HepG2 (cell line): Measurements from ENCODE around the gene HMMR. TPM values are rescaled to one million over a fixed set of nuclear protein-coding genes. Genes with fewer than 3 reads are reported as not detected.
"Not testable (repeated sequence)": the region's sequence is repeated elsewhere in the genome, so short reads cannot be mapped to it uniquely, and the experiment has no call there.

ENCODE experiments used
- ATAC-seq: fragments of 200-7000 bp; cut with Tn5 transposase; 3 replicates; pipeline ENCODE4 v1.9.1; 2020; ENCODE audit warnings: mild to moderate bottlenecking, moderate library complexity
- BruUV-seq: library from RNA; stranded (reverse); fragments of 400-500 nt; replicated peaks from 2 replicates; lab custom pipeline; 2021; lab: Mats Ljungman, UMichigan
- CTCF ChIA-PET: fragments of 300-600 bp; formaldehyde crosslinking; extraction: SDS; loops from one replicate; lab custom pipeline; 2021; ENCODE audit warnings: low total read pairs, inconsistent platforms, low intra/inter-chr PET ratio; lab: Yijun Ruan, JAX
- POLR2A ChIA-PET: fragments of 350-600 bp; sonication (Branson Sonifier 250); formaldehyde crosslinking; loops from one replicate; lab custom pipeline; 2020; ENCODE audit warnings: antibody characterized with exemption, inconsistent platforms; lab: Yijun Ruan, JAX
- DNase-seq: peaks from one replicate; pipeline ENCODE4 v3.0.0-alpha.2; 2015; ENCODE audit warnings: low spot score
- FAIRE-seq: peaks from 3 replicates; lab custom pipeline; 2011; peaks lifted over from hg19 to GRCh38; lab: Jason Lieb, UNC
- H2AFZ ChIP-seq: one replicate; pipeline ENCODE4 v1.6.1; 2011; ENCODE audit warnings: low read length, inconsistent platforms
- H3K27ac ChIP-seq: fragments of 300-600 bp; 3 replicates; pipeline ENCODE4 v1.8.0; 2011; ENCODE audit warnings: mixed run types, mild to moderate bottlenecking, mixed read lengths, low read length, inconsistent platforms; ENCODE audit not compliant: insufficient read depth; ENCODE audit errors: extremely low read length
- H3K27me3 ChIP-seq, 2 experiments: fragments of 200-600 bp in 1 of 2; 2 replicates in 1 of 2; 3 replicates in 1 of 2; pipeline versions ENCODE4 v1.6.0 to v1.8.0; 2011; ENCODE audit warnings: low read length in 2 of 2, mild to moderate bottlenecking in 2 of 2, moderate library complexity in 2 of 2, inconsistent platforms in 1 of 2; ENCODE audit not compliant: insufficient read depth in 2 of 2, control insufficient read depth in 1 of 2
- H3K36me3 ChIP-seq, 2 experiments: fragments of 200-600 bp in 1 of 2; replicated peaks in 1 of 2; 2 replicates in 1 of 2; 3 replicates in 1 of 2; pipeline versions ENCODE4 v1.5.1 to v1.8.0; 2011; ENCODE audit warnings: low read length in 2 of 2, inconsistent platforms in 1 of 2; ENCODE audit not compliant: insufficient read depth in 2 of 2, control insufficient read depth in 1 of 2
- H3K4me1 ChIP-seq: 2 replicates; pipeline ENCODE4 v1.5.1; 2012; ENCODE audit warnings: low read length, inconsistent platforms; ENCODE audit not compliant: insufficient read depth
- H3K4me2 ChIP-seq: 2 replicates; pipeline ENCODE4 v1.6.0; 2011; ENCODE audit warnings: low read depth, low read length, inconsistent platforms
- H3K4me3 ChIP-seq, 3 experiments: fragments of 200-600 bp in 1 of 3; sonication (generic), shearing (Covaris generic) in 1 of 3; replicated peaks in 1 of 3; 2 replicates each; pipeline ENCODE4 v1.5.1; 2011 to 2016; ENCODE audit warnings: low read length in 3 of 3, inconsistent platforms in 2 of 3, low read depth in 2 of 3, mild to moderate bottlenecking in 2 of 3, control low read depth in 1 of 3, mixed read lengths in 1 of 3; ENCODE audit not compliant: insufficient read depth in 1 of 3
- H3K79me2 ChIP-seq: one replicate; pipeline ENCODE4 v1.6.1; 2011; ENCODE audit warnings: low read length, inconsistent platforms; ENCODE audit not compliant: insufficient read depth
- H3K9ac ChIP-seq: 2 replicates; pipeline ENCODE4 v1.6.0; 2011; ENCODE audit warnings: mild to moderate bottlenecking, low read depth, low read length, inconsistent platforms; ENCODE audit not compliant: insufficient read depth
- H3K9me3 ChIP-seq: 2 replicates; pipeline ENCODE4 v1.5.1; 2012; ENCODE audit warnings: mild to moderate bottlenecking, low read length
- H4K20me1 ChIP-seq: 2 replicates; pipeline ENCODE4 v1.6.0; 2011; ENCODE audit warnings: inconsistent platforms, mild to moderate bottlenecking, low read length, moderate library complexity; ENCODE audit not compliant: insufficient read depth
- ATF6 ChIP-seq: sonication (generic); formaldehyde crosslinking; conservative IDR thresholded peaks from 2 replicates; pipeline ENCODE4 v1.4.0; 2020; ENCODE audit warnings: missing genetic modification reagents
- ATM ChIP-seq: fragments of 450-650 bp; IDR thresholded peaks from 2 replicates; pipeline ENCODE4 v1.7.1; 2017; ENCODE audit warnings: mild to moderate bottlenecking, borderline replicate concordance
- BORCS8-MEF2B ChIP-seq: sonication (generic); formaldehyde crosslinking; IDR thresholded peaks from 2 replicates; pipeline ENCODE4 v1.8.0; 2022; ENCODE audit warnings: mild to moderate bottlenecking, missing genetic modification reagents
- HMG20B ChIP-seq: conservative IDR thresholded peaks from 2 replicates; pipeline ENCODE4 v1.6.1; 2016; ENCODE audit warnings: missing genetic modification reagents, missing compliant biosample characterization
- KDM5A ChIP-seq: fragments of 200-600 bp; sonication (generic); IDR thresholded peaks from 2 replicates; pipeline ENCODE4 v1.7.0; 2018; ENCODE audit warnings: antibody characterized with exemption, mild to moderate bottlenecking, low read length, borderline replicate concordance
- MXI1 ChIP-seq: IDR thresholded peaks from 3 replicates; pipeline ENCODE4 v1.6.1; 2012; ENCODE audit warnings: low read depth, low read length, inconsistent platforms, borderline replicate concordance
- POLR2A ChIP-seq, 2 experiments: IDR thresholded peaks; 2 replicates each; pipeline ENCODE4 v1.6.1; 2011; ENCODE audit warnings: low read depth in 2 of 2, low read length in 2 of 2, mild to moderate bottlenecking in 1 of 2, moderate library complexity in 1 of 2; ENCODE audit not compliant: insufficient read depth in 1 of 2
- RFX5 ChIP-seq: IDR thresholded peaks from 2 replicates; pipeline ENCODE4 v1.6.1; 2011; ENCODE audit warnings: low read depth, low read length, improper control_type of control experiment
- RNF2 ChIP-seq: fragments of 450-650 bp; conservative IDR thresholded peaks from 2 replicates; pipeline ENCODE4 v1.6.1; 2016; ENCODE audit warnings: low read depth
- ZC3H4 ChIP-seq: sonication (generic); formaldehyde crosslinking; IDR thresholded peaks from 2 replicates; pipeline ENCODE4 v1.4.0; 2020; ENCODE audit warnings: missing genetic modification reagents, borderline replicate concordance
- ZNF101 ChIP-seq: sonication (generic); formaldehyde crosslinking; IDR thresholded peaks from 2 replicates; pipeline ENCODE4 v1.4.0; 2020; ENCODE audit warnings: mild to moderate bottlenecking, low read depth, missing genetic modification reagents, borderline replicate concordance
- ZNF724P ChIP-seq: sonication (generic); formaldehyde crosslinking; IDR thresholded peaks from 2 replicates; pipeline ENCODE4 v1.8.0; 2022; ENCODE audit warnings: missing genetic modification reagents, borderline replicate concordance
- ZNF766 ChIP-seq: sonication (generic); formaldehyde crosslinking; IDR thresholded peaks from 2 replicates; pipeline ENCODE4 v1.5.0; 2020; ENCODE audit warnings: missing genetic modification reagents, borderline replicate concordance
- ZNF878 ChIP-seq: sonication (generic); formaldehyde crosslinking; IDR thresholded peaks from 2 replicates; pipeline ENCODE4 v1.8.1; 2023; ENCODE audit warnings: mild to moderate bottlenecking, missing genetic modification reagents, moderate library complexity
- WGBS: methylation state at CpG from one replicate; pipeline ENCODE4 v1.1.6; 2017; ENCODE audit warnings: low lambda C conversion rate; 5-methylcytosine and 5-hydroxymethylcytosine counted together
- in situ Hi-C: cut with HindIII; loops from 2 replicates; pipeline ENCODE4 v1.10.0; 2017; ENCODE audit warnings: low pct_unique_long_range_greater_than_20kb; ENCODE audit not compliant: extremely low pct_ligation_motif_present
- intact Hi-C: fragments of 100-400 bp; cut with micrococcal nuclease; formaldehyde crosslinking; loops from one replicate; pipeline ENCODE4 v1.10.0; 2022; ENCODE audit not compliant: unreplicated experiment
- polyA plus RNA-seq, 8 experiments: library from polyadenylated mRNA; depleted of rRNA in 3 of 8; stranded (reverse) in 7 of 8; unstranded in 1 of 8; fragments of >200 nt; fragmentation: Illumina TruSeq in 4 of 8; extraction: Trizol in 4 of 8; gene quantifications; 2 replicates each; pipeline versions ENCODE4 v1.2.1 to v1.2.3, GENCODE V29; 2011 to 2016; ENCODE audit warnings: low read depth in 4 of 8, missing spikeins in 1 of 8, mixed read lengths in 1 of 8; ENCODE audit not compliant: insufficient read depth in 1 of 8
- total RNA-seq, 5 experiments: library from RNA; depleted of rRNA; stranded (reverse); fragments of >200 nt; fragmentation: Illumina TruSeq; extraction: Trizol; gene quantifications; 2 replicates each; pipeline ENCODE4 v1.2.3, GENCODE V29; 2016; ENCODE audit warnings: low read depth in 1 of 5
- TF ChIP-seq, protein P1 (sequence below): sonication (generic); formaldehyde crosslinking; IDR thresholded peaks from 2 replicates; pipeline ENCODE4 v1.4.0; 2020; ENCODE audit warnings: missing genetic modification reagents, borderline replicate concordance
- TF ChIP-seq, protein P2 (sequence below): sonication (generic); formaldehyde crosslinking; IDR thresholded peaks from 2 replicates; pipeline ENCODE4 v1.5.0; 2020; ENCODE audit warnings: missing genetic modification reagents
- TF ChIP-seq, protein P3 (sequence below): IDR thresholded peaks from 2 replicates; pipeline ENCODE4 v1.6.1; 2016; ENCODE audit warnings: mild to moderate bottlenecking

Gene HMMR
- total and polyA plus RNA-seq, 2 of the 13 experiments (the other 11 are each of a cell fraction or from before 2014, with no cell fraction given) = 8.5 to 48.3 TPM

DNA sequence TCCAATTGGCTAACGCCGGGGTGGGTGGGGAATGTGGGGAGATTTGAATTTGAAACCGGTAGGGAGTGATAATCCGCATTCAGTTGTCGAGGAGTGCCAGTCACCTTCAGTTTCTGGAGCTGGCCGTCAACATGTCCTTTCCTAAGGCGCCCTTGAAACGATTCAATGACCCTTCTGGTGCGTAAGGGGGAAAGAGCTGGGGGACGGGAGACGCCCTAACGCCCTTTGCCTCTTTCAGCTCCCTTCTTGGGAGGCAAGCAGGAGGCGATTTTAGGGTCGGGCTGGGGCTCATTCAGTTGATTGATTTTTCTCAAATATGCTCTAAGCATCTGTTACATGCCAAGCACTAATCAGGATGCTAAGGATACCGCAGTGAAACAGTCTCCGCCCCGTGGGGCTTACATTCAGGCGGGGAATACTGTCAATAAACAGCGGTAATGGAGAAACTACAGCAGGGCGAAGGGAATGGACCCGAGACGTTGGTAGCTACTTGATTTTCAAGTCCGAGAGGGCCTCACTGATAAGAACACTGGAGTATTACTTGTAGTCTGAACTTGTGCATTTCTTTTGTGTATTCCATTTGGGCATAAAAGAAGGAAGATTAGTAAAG, at the start of gene HMMR (continued):
- TF ChIP-seq ATF6 (CRISPR knock-in tag) = no peak
- 0 out of 2 replicates have a peak, but pooled peaks have one; percentile 37 for TF ChIP-seq ZNF878 (CRISPR knock-in tag)
- TF ChIP-seq RFX5 = no peak
- TF ChIP-seq RNF2 = no peak
- TF ChIP-seq ZNF766 (CRISPR knock-in tag) = no peak
- TF ChIP-seq ZNF101 = no peak
- TF ChIP-seq ATM = no peak
- peak; percentile 85; the same call in 2 of the 3 replicates for TF ChIP-seq MXI1
- TF ChIP-seq, protein P1, sequence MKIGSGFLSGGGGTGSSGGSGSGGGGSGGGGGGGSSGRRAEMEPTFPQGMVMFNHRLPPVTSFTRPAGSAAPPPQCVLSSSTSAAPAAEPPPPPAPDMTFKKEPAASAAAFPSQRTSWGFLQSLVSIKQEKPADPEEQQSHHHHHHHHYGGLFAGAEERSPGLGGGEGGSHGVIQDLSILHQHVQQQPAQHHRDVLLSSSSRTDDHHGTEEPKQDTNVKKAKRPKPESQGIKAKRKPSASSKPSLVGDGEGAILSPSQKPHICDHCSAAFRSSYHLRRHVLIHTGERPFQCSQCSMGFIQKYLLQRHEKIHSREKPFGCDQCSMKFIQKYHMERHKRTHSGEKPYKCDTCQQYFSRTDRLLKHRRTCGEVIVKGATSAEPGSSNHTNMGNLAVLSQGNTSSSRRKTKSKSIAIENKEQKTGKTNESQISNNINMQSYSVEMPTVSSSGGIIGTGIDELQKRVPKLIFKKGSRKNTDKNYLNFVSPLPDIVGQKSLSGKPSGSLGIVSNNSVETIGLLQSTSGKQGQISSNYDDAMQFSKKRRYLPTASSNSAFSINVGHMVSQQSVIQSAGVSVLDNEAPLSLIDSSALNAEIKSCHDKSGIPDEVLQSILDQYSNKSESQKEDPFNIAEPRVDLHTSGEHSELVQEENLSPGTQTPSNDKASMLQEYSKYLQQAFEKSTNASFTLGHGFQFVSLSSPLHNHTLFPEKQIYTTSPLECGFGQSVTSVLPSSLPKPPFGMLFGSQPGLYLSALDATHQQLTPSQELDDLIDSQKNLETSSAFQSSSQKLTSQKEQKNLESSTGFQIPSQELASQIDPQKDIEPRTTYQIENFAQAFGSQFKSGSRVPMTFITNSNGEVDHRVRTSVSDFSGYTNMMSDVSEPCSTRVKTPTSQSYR = no peak
- 0 out of 2 replicates have a peak, but pooled peaks have one; percentile 5 for TF ChIP-seq ZNF724P (CRISPR knock-in tag)
- TF ChIP-seq KDM5A = 0 out of 2 replicates have a peak, but pooled peaks have one; percentile 6
- TF ChIP-seq, protein P2, sequence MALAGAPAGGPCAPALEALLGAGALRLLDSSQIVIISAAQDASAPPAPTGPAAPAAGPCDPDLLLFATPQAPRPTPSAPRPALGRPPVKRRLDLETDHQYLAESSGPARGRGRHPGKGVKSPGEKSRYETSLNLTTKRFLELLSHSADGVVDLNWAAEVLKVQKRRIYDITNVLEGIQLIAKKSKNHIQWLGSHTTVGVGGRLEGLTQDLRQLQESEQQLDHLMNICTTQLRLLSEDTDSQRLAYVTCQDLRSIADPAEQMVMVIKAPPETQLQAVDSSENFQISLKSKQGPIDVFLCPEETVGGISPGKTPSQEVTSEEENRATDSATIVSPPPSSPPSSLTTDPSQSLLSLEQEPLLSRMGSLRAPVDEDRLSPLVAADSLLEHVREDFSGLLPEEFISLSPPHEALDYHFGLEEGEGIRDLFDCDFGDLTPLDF (CRISPR knock-in tag) = peak; percentile 38; the same call in 1 of the 2 replicates
- no peak for TF ChIP-seq BORCS8-MEF2B (CRISPR knock-in tag)
- TF ChIP-seq, protein P3, sequence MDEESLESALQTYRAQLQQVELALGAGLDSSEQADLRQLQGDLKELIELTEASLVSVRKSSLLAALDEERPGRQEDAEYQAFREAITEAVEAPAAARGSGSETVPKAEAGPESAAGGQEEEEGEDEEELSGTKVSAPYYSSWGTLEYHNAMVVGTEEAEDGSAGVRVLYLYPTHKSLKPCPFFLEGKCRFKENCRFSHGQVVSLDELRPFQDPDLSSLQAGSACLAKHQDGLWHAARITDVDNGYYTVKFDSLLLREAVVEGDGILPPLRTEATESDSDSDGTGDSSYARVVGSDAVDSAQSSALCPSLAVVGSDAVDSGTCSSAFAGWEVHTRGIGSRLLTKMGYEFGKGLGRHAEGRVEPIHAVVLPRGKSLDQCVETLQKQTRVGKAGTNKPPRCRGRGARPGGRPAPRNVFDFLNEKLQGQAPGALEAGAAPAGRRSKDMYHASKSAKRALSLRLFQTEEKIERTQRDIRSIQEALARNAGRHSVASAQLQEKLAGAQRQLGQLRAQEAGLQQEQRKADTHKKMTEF = no peak
- TF ChIP-seq HMG20B = no peak
- peak; percentile 68 to 85 for TF ChIP-seq POLR2A (IDR thresholded peaks at IDR 0.05; ENCODE audit: insufficient read depth in 1 of 2, low read depth in 2 of 2, low read length in 2 of 2)
- peak; percentile 75; the same call in 1 of the 2 replicates for TF ChIP-seq ZC3H4 (CRISPR knock-in tag)

GRCh38 chr5:163415673-163416072, 44.8 kb upstream of the HMMR start:
- H2AFZ ChIP-seq, BruUV-seq, POLR2A ChIA-PET, ATAC-seq, H3K4me2 ChIP-seq, H3K9ac ChIP-seq, H3K9me3 ChIP-seq, FAIRE-seq, intact Hi-C loops, H3K4me3 ChIP-seq, H3K27me3 ChIP-seq, H3K27ac ChIP-seq, H3K36me3 ChIP-seq, H4K20me1 ChIP-seq, CTCF ChIA-PET, H3K79me2 ChIP-seq, DNase-seq: not testable (repeated sequence)
- in situ Hi-C loops = loop anchor here (25.0 kb wide), 1 partner anchor 1878 kb away; the partner anchor contains the start of gene GABRB2
- 70% methylated on average over 15 of the region's 15 CpGs for WGBS
- peaks cover 13% of the 10 kb centered on the region for H3K4me1 ChIP-seq
